IMR-90 (cell line): ENCODE measurements around the gene CERS6. TPM values are rescaled to one million over a fixed set of nuclear protein-coding genes. Genes with fewer than 3 reads are reported as not detected.

Experiments used
- ATAC-seq: fragments of 200-7000 bp; cut with Tn5 transposase; 2 replicates; pipeline ENCODE4 v1.9.1; 2020; ENCODE audit warnings: low read depth, mild to moderate bottlenecking, moderate library complexity
- BruUV-seq: library from RNA; stranded (reverse); fragments of 400-500 nt; replicated peaks from 2 replicates; lab custom pipeline; 2021; lab: Mats Ljungman, UMichigan
- CTCF ChIA-PET: fragments of 300-600 bp; formaldehyde crosslinking; extraction: SDS; loops from one replicate; lab custom pipeline; 2021; ENCODE audit warnings: antibody characterized with exemption; lab: Yijun Ruan, JAX
- POLR2A ChIA-PET: fragments of 300-600 bp; sonication (Branson Sonifier 250); formaldehyde crosslinking; loops from one replicate; lab custom pipeline; 2022; ENCODE audit warnings: antibody characterized with exemption; ENCODE audit not compliant: unreplicated experiment; lab: Charles Lee
- DNase-seq: peaks from one replicate; pipeline ENCODE4 v3.0.0; 2013
- H2AFZ ChIP-seq: replicated peaks from 2 replicates; pipeline ENCODE3; 2013; ENCODE audit warnings: low read length, mild to moderate bottlenecking; ENCODE audit not compliant: poor library complexity
- H2AK5ac ChIP-seq: 2 replicates; pipeline ENCODE4 v1.6.1; 2013; ENCODE audit warnings: low read depth, low read length, inconsistent platforms
- H2AK9ac ChIP-seq: replicated peaks from 2 replicates; pipeline ENCODE3; 2013; ENCODE audit warnings: mild to moderate bottlenecking, low read depth, low read length, moderate library complexity; ENCODE audit not compliant: poor library complexity
- H2BK120ac ChIP-seq: 2 replicates; pipeline ENCODE4 v1.6.1; 2013; ENCODE audit warnings: low read depth, low read length, inconsistent platforms
- H2BK15ac ChIP-seq: 3 replicates; pipeline ENCODE4 v1.6.1; 2013; ENCODE audit warnings: low read depth, low read length, inconsistent platforms
- H2BK20ac ChIP-seq: 2 replicates; pipeline ENCODE4 v1.6.1; 2013; ENCODE audit warnings: low read depth, mild to moderate bottlenecking, inconsistent platforms, low read length, moderate library complexity
- H2BK5ac ChIP-seq: 2 replicates; pipeline ENCODE4 v1.6.1; 2013; ENCODE audit warnings: mild to moderate bottlenecking, low read depth, low read length, inconsistent platforms; ENCODE audit not compliant: poor library complexity, severe bottlenecking
- H3K14ac ChIP-seq: replicated peaks from 2 replicates; pipeline ENCODE4 v1.6.1; 2013; ENCODE audit warnings: low read depth, low read length, inconsistent platforms
- H3K18ac ChIP-seq: 2 replicates; pipeline ENCODE4 v1.6.1; 2013; ENCODE audit warnings: low read depth, low read length, control low read depth
- H3K23ac ChIP-seq: 2 replicates; pipeline ENCODE4 v1.6.1; 2013; ENCODE audit warnings: low read depth, low read length, inconsistent platforms
- H3K27ac ChIP-seq: 2 replicates; pipeline ENCODE4 v1.5.1; 2013; ENCODE audit warnings: mild to moderate bottlenecking, control low read depth, low read length; ENCODE audit not compliant: insufficient read depth
- H3K27me3 ChIP-seq: 2 replicates; pipeline ENCODE4 v1.6.1; 2013; ENCODE audit warnings: low read length; ENCODE audit not compliant: control insufficient read depth, insufficient read depth
- H3K36me3 ChIP-seq: 2 replicates; pipeline ENCODE4 v1.6.1; 2013; ENCODE audit warnings: low read length, mixed read lengths; ENCODE audit not compliant: control insufficient read depth, insufficient read depth
- H3K4ac ChIP-seq: 2 replicates; pipeline ENCODE4 v1.6.1; 2013; ENCODE audit warnings: low read depth, low read length, inconsistent platforms
- H3K4me1 ChIP-seq: 2 replicates; pipeline ENCODE4 v1.6.1; 2013; ENCODE audit warnings: low read length, mixed read lengths; ENCODE audit not compliant: control insufficient read depth, insufficient read depth
- H3K4me2 ChIP-seq: 2 replicates; pipeline ENCODE4 v1.6.1; 2013; ENCODE audit warnings: low read depth, mild to moderate bottlenecking, control low read depth, low read length, moderate library complexity
- H3K4me3 ChIP-seq: 2 replicates; pipeline ENCODE4 v1.5.1; 2013; ENCODE audit warnings: low read depth, mild to moderate bottlenecking, control low read depth, low read length, moderate library complexity; ENCODE audit not compliant: insufficient read depth
- H3K56ac ChIP-seq: 2 replicates; pipeline ENCODE4 v1.6.1; 2013; ENCODE audit warnings: low read length, inconsistent platforms; ENCODE audit not compliant: insufficient read depth; ENCODE audit errors: extremely low read depth
- H3K79me1 ChIP-seq, 2 experiments: 2 replicates each; pipeline ENCODE4 v1.6.1; 2013; ENCODE audit warnings: low read length in 2 of 2, inconsistent platforms in 1 of 2, low read depth in 1 of 2
- H3K9ac ChIP-seq: 2 replicates; pipeline ENCODE4 v1.6.1; 2013; ENCODE audit warnings: low read depth, low read length, control low read depth
- H3K9me1 ChIP-seq: 2 replicates; pipeline ENCODE4 v1.6.1; 2013; ENCODE audit warnings: low read length, inconsistent platforms; ENCODE audit not compliant: insufficient read depth
- H3K9me3 ChIP-seq: 2 replicates; pipeline ENCODE4 v1.6.1; 2013; ENCODE audit warnings: low read length; ENCODE audit not compliant: control insufficient read depth, insufficient read depth
- H4K20me1 ChIP-seq: 2 replicates; pipeline ENCODE4 v1.6.1; 2013; ENCODE audit warnings: low read length, inconsistent platforms; ENCODE audit not compliant: insufficient read depth
- H4K5ac ChIP-seq: 2 replicates; pipeline ENCODE4 v1.6.1; 2013; ENCODE audit warnings: mild to moderate bottlenecking, low read depth, low read length, control low read depth
- H4K8ac ChIP-seq, 2 experiments: 2 replicates each; pipeline ENCODE4 v1.6.1; 2013; ENCODE audit warnings: low read depth in 2 of 2, low read length in 2 of 2, control low read depth in 1 of 2, inconsistent platforms in 1 of 2
- H4K91ac ChIP-seq: 2 replicates; pipeline ENCODE4 v1.6.1; 2013; ENCODE audit warnings: low read depth, low read length, inconsistent platforms; ENCODE audit not compliant: insufficient read depth
- BHLHE40 ChIP-seq: fragments of 150-350 bp; IDR thresholded peaks from 2 replicates; pipeline ENCODE4 v1.6.1; 2016; ENCODE audit warnings: mild to moderate bottlenecking, low read depth, low read length
- CEBPB ChIP-seq: IDR thresholded peaks from 2 replicates; pipeline ENCODE4 v1.6.1; 2012; ENCODE audit warnings: low read depth, low read length, improper control_type of control experiment
- CHD1 ChIP-seq: IDR thresholded peaks from 2 replicates; pipeline ENCODE4 v1.6.1; 2012; ENCODE audit warnings: low read depth, low read length, improper control_type of control experiment
- FOS ChIP-seq: fragments of 150-350 bp; IDR thresholded peaks from 2 replicates; pipeline ENCODE4 v1.6.1; 2016; ENCODE audit warnings: low read depth, low read length
- MAFK ChIP-seq: IDR thresholded peaks from 2 replicates; pipeline ENCODE4 v1.6.1; 2012; ENCODE audit warnings: low read depth, low read length, improper control_type of control experiment
- MXI1 ChIP-seq: IDR thresholded peaks from 2 replicates; pipeline ENCODE4 v1.6.1; 2012; ENCODE audit warnings: low read depth, mild to moderate bottlenecking, low read length, moderate library complexity, borderline replicate concordance
- NFE2L2 ChIP-seq: fragments of 150-350 bp; IDR thresholded peaks from 2 replicates; pipeline ENCODE4 v1.6.1; 2016; ENCODE audit warnings: low read depth, mild to moderate bottlenecking, low read length
- POLR2A ChIP-seq: IDR thresholded peaks from 2 replicates; pipeline ENCODE4 v1.6.1; 2012; ENCODE audit warnings: mild to moderate bottlenecking, low read depth, low read length
- RAD21 ChIP-seq: IDR thresholded peaks from 2 replicates; pipeline ENCODE4 v1.6.1; 2012; ENCODE audit warnings: low read length, improper control_type of control experiment
- RCOR1 ChIP-seq: IDR thresholded peaks from 2 replicates; pipeline ENCODE4 v1.6.1; 2012; ENCODE audit warnings: mild to moderate bottlenecking, low read length, improper control_type of control experiment; ENCODE audit not compliant: insufficient replicate concordance
- RFX5 ChIP-seq: IDR thresholded peaks from 2 replicates; pipeline ENCODE4 v1.8.0; 2012; ENCODE audit warnings: low read depth, mild to moderate bottlenecking, low read length, moderate library complexity
- SMC3 ChIP-seq: fragments of 150-350 bp; IDR thresholded peaks from 2 replicates; pipeline ENCODE4 v1.6.1; 2016; ENCODE audit warnings: low read depth, mild to moderate bottlenecking, antibody characterized with exemption, low read length, moderate library complexity
- WGBS, 2 experiments: methylation state at CpG; one replicate each; pipeline versions ENCODE4 v1.1.5 to v1.1.7; 2013; ENCODE audit warnings: missing lambda C conversion rate in 2 of 2; ENCODE audit not compliant: insufficient read length in 1 of 2; ENCODE audit errors: extremely low coverage in 2 of 2; 5-methylcytosine and 5-hydroxymethylcytosine counted together
- dilution Hi-C: fragments of 300-500 bp; cut with HindIII; formaldehyde crosslinking; loops from one replicate; pipeline ENCODE4 v1.14.3; 2018; ENCODE audit warnings: low sequenced_read_pairs; ENCODE audit not compliant: unreplicated experiment
- in situ Hi-C: fragments of 300-500 bp; cut with MboI; formaldehyde crosslinking; loops from 3 replicates; pipeline ENCODE4 v1.14.3; 2019; ENCODE audit warnings: low sequenced_read_pairs, inconsistent platforms, mixed read lengths
- intact Hi-C: fragments of 100-400 bp; cut with micrococcal nuclease; formaldehyde crosslinking; loops from 2 replicates; pipeline ENCODE4 v1.10.0; 2022
- polyA plus RNA-seq, 3 experiments: library from polyadenylated mRNA; depleted of rRNA; stranded (reverse); fragments of >200 nt; gene quantifications; 2 replicates each; pipeline ENCODE4 v1.2.3, GENCODE V29; 2012; ENCODE audit warnings: low replicate concordance in 1 of 3
- total RNA-seq: library from RNA; depleted of rRNA; stranded (reverse); fragments of >200 nt; gene quantifications from 2 replicates; pipeline ENCODE4 v1.2.3, GENCODE V29; 2012
- TF ChIP-seq, protein P1 (sequence below): conservative IDR thresholded peaks from 2 replicates; pipeline ENCODE4 v1.5.1; 2012; ENCODE audit warnings: mild to moderate bottlenecking, low read depth, low read length, improper control_type of control experiment
- TF ChIP-seq, protein P2 (sequence below): fragments of 150-350 bp; IDR thresholded peaks from 2 replicates; pipeline ENCODE4 v1.6.1; 2017; ENCODE audit warnings: mild to moderate bottlenecking, antibody characterized with exemption, low read length, low read depth
- TF ChIP-seq, protein P3 (sequence below): fragments of 150-350 bp; IDR thresholded peaks from 2 replicates; pipeline ENCODE4 v1.6.1; 2016; ENCODE audit warnings: low read depth, mild to moderate bottlenecking, low read length, moderate library complexity, borderline replicate concordance

The CERS6 gene
- total and polyA plus RNA-seq, 2 of the 4 experiments (the other 2 are of a cell fraction): 2.1 to 5.7 TPM

DNA sequence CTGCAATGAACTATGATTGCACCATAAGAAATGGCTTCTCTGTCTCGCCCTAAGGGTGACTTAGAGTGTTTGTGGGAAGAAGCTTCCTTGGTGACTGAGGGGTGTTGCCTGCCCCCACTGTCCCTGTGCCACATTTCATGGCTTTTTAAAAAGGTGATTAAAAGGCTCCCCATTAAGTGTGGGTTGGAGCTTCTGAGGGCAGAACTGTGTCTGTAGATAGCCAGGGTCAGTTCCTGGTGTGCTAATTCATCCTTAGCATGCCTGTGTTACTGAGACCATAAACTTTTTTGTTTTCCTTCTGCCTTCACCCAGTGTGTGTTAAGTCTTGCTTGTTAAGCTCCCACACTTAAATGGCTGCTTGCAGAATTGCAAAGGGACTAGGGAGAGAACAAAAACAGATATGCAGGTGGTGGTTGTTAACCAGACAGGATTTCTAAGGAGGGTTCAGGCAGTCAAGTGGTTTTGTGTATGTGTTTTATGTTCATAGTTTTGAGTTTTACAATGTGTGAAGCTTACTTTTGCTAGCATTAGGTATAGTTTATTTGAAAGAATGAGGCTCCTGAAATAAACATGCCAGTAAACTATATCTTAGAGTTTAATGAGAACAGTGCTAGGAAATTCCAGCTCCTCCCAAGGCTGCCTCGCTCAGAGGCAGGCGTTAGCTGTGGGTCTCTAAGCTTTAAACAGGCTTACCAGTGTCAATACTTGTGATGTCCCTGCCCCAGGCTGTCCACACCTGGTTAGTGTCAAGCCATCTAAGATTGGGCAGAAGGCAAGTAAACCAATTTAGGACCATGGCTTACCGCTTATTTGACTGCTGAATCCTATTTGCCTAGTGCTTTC is 14.5 kb downstream of the CERS6 start:
- Histone ChIP-seq H3K14ac (no peak overlapping the region), H3K27ac (no peak overlapping the region), H3K9ac (no peak overlapping the region), H3K27me3 (no peaks in the 10 kb centered on the region), H4K20me1 (no peaks in the 10 kb centered on the region), H3K79me1 (no peaks in the 10 kb centered on the region; a peak in 1 of 4 replicates), H3K18ac (no peak overlapping the region), H3K4ac (no peak overlapping the region), H2BK5ac (no peak overlapping the region), H2BK15ac (no peak overlapping the region), H2AK9ac (no peak overlapping the region), H3K36me3 (no peaks in the 10 kb centered on the region), H3K9me3 (no peaks in the 10 kb centered on the region), H3K4me2 (no peak overlapping the region), H3K9me1 (no peaks in the 10 kb centered on the region), H2BK120ac (no peak overlapping the region), H3K4me3 (no peak overlapping the region), H3K56ac (no peak overlapping the region), H2BK20ac (no peak overlapping the region), H4K91ac (no peak overlapping the region), H2AFZ (no peak overlapping the region), H4K5ac (no peak overlapping the region), H3K4me1 (no peaks in the 10 kb centered on the region), H4K8ac (no peak overlapping the region), H3K23ac (no peak overlapping the region), H2AK5ac (no peak overlapping the region)
- CTCF ChIA-PET: interaction anchor here (0.6 kb wide), 2 partner anchors 67 to 168 kb away, joined by 3 to 12 read pairs; no protein-coding TSS in a partner anchor
- no TSS peak for BruUV-seq
- DNase-seq (no peak), ATAC-seq (no peak)
- intact Hi-C loops: no loop called here
- dilution Hi-C loops: no loop called here
- in situ Hi-C loops: no loop called here
- POLR2A ChIA-PET: interaction anchor here (0.6 kb wide), 1 partner anchor 158 kb away, joined by 4 read pairs; no protein-coding TSS in a partner anchor
- WGBS, 2 experiments: 60% methylated on average over 2 of the region's 4 CpGs; no CpG with 5 or more reads in 1 of the 2 experiments
- TF ChIP-seq MAFK: no peak
- TF ChIP-seq RAD21: no peak
- no peak for TF ChIP-seq BHLHE40
- no peak for TF ChIP-seq POLR2A
- TF ChIP-seq RFX5: no peak
- no peak for TF ChIP-seq CEBPB
- TF ChIP-seq, protein P1, sequence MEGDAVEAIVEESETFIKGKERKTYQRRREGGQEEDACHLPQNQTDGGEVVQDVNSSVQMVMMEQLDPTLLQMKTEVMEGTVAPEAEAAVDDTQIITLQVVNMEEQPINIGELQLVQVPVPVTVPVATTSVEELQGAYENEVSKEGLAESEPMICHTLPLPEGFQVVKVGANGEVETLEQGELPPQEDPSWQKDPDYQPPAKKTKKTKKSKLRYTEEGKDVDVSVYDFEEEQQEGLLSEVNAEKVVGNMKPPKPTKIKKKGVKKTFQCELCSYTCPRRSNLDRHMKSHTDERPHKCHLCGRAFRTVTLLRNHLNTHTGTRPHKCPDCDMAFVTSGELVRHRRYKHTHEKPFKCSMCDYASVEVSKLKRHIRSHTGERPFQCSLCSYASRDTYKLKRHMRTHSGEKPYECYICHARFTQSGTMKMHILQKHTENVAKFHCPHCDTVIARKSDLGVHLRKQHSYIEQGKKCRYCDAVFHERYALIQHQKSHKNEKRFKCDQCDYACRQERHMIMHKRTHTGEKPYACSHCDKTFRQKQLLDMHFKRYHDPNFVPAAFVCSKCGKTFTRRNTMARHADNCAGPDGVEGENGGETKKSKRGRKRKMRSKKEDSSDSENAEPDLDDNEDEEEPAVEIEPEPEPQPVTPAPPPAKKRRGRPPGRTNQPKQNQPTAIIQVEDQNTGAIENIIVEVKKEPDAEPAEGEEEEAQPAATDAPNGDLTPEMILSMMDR: no peak
- no peak for TF ChIP-seq CHD1
- TF ChIP-seq, protein P2, sequence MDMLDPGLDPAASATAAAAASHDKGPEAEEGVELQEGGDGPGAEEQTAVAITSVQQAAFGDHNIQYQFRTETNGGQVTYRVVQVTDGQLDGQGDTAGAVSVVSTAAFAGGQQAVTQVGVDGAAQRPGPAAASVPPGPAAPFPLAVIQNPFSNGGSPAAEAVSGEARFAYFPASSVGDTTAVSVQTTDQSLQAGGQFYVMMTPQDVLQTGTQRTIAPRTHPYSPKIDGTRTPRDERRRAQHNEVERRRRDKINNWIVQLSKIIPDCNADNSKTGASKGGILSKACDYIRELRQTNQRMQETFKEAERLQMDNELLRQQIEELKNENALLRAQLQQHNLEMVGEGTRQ: no peak
- TF ChIP-seq RCOR1: no peak
- TF ChIP-seq MXI1: no peak
- no peak for TF ChIP-seq SMC3
- no peak for TF ChIP-seq NFE2L2
- TF ChIP-seq, protein P3, sequence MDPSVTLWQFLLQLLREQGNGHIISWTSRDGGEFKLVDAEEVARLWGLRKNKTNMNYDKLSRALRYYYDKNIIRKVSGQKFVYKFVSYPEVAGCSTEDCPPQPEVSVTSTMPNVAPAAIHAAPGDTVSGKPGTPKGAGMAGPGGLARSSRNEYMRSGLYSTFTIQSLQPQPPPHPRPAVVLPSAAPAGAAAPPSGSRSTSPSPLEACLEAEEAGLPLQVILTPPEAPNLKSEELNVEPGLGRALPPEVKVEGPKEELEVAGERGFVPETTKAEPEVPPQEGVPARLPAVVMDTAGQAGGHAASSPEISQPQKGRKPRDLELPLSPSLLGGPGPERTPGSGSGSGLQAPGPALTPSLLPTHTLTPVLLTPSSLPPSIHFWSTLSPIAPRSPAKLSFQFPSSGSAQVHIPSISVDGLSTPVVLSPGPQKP: no peak
- no peak for TF ChIP-seq FOS
